IMR-90 (cell line): ENCODE measurements around the gene TMC8. TPM values are rescaled to one million over a fixed set of nuclear protein-coding genes. Genes with fewer than 3 reads are reported as not detected.

Source experiments
- ATAC-seq: fragments of 200-7000 bp; cut with Tn5 transposase; 2 replicates; pipeline ENCODE4 v1.9.1; 2020; ENCODE audit warnings: low read depth, mild to moderate bottlenecking, moderate library complexity
- BruUV-seq: library from RNA; stranded (reverse); fragments of 400-500 nt; replicated peaks from 2 replicates; lab custom pipeline; 2021; lab: Mats Ljungman, UMichigan
- CTCF ChIA-PET: fragments of 300-600 bp; formaldehyde crosslinking; extraction: SDS; loops from one replicate; lab custom pipeline; 2021; ENCODE audit warnings: antibody characterized with exemption; lab: Yijun Ruan, JAX
- POLR2A ChIA-PET: fragments of 300-600 bp; sonication (Branson Sonifier 250); formaldehyde crosslinking; loops from one replicate; lab custom pipeline; 2022; ENCODE audit warnings: antibody characterized with exemption; ENCODE audit not compliant: unreplicated experiment; lab: Charles Lee
- DNase-seq: peaks from one replicate; pipeline ENCODE4 v3.0.0; 2013
- H2AFZ ChIP-seq: replicated peaks from 2 replicates; pipeline ENCODE3; 2013; ENCODE audit warnings: low read length, mild to moderate bottlenecking; ENCODE audit not compliant: poor library complexity
- H2AK5ac ChIP-seq: 2 replicates; pipeline ENCODE4 v1.6.1; 2013; ENCODE audit warnings: low read depth, low read length, inconsistent platforms
- H2AK9ac ChIP-seq: replicated peaks from 2 replicates; pipeline ENCODE3; 2013; ENCODE audit warnings: mild to moderate bottlenecking, low read depth, low read length, moderate library complexity; ENCODE audit not compliant: poor library complexity
- H2BK120ac ChIP-seq: 2 replicates; pipeline ENCODE4 v1.6.1; 2013; ENCODE audit warnings: low read depth, low read length, inconsistent platforms
- H2BK15ac ChIP-seq: 3 replicates; pipeline ENCODE4 v1.6.1; 2013; ENCODE audit warnings: low read depth, low read length, inconsistent platforms
- H2BK20ac ChIP-seq: 2 replicates; pipeline ENCODE4 v1.6.1; 2013; ENCODE audit warnings: low read depth, mild to moderate bottlenecking, inconsistent platforms, low read length, moderate library complexity
- H2BK5ac ChIP-seq: 2 replicates; pipeline ENCODE4 v1.6.1; 2013; ENCODE audit warnings: mild to moderate bottlenecking, low read depth, low read length, inconsistent platforms; ENCODE audit not compliant: poor library complexity, severe bottlenecking
- H3K14ac ChIP-seq: replicated peaks from 2 replicates; pipeline ENCODE4 v1.6.1; 2013; ENCODE audit warnings: low read depth, low read length, inconsistent platforms
- H3K18ac ChIP-seq: 2 replicates; pipeline ENCODE4 v1.6.1; 2013; ENCODE audit warnings: low read depth, low read length, control low read depth
- H3K23ac ChIP-seq: 2 replicates; pipeline ENCODE4 v1.6.1; 2013; ENCODE audit warnings: low read depth, low read length, inconsistent platforms
- H3K27ac ChIP-seq: 2 replicates; pipeline ENCODE4 v1.5.1; 2013; ENCODE audit warnings: mild to moderate bottlenecking, control low read depth, low read length; ENCODE audit not compliant: insufficient read depth
- H3K27me3 ChIP-seq: 2 replicates; pipeline ENCODE4 v1.6.1; 2013; ENCODE audit warnings: low read length; ENCODE audit not compliant: control insufficient read depth, insufficient read depth
- H3K36me3 ChIP-seq: 2 replicates; pipeline ENCODE4 v1.6.1; 2013; ENCODE audit warnings: low read length, mixed read lengths; ENCODE audit not compliant: control insufficient read depth, insufficient read depth
- H3K4ac ChIP-seq: 2 replicates; pipeline ENCODE4 v1.6.1; 2013; ENCODE audit warnings: low read depth, low read length, inconsistent platforms
- H3K4me1 ChIP-seq: 2 replicates; pipeline ENCODE4 v1.6.1; 2013; ENCODE audit warnings: low read length, mixed read lengths; ENCODE audit not compliant: control insufficient read depth, insufficient read depth
- H3K4me2 ChIP-seq: 2 replicates; pipeline ENCODE4 v1.6.1; 2013; ENCODE audit warnings: low read depth, mild to moderate bottlenecking, control low read depth, low read length, moderate library complexity
- H3K4me3 ChIP-seq: 2 replicates; pipeline ENCODE4 v1.5.1; 2013; ENCODE audit warnings: low read depth, mild to moderate bottlenecking, control low read depth, low read length, moderate library complexity; ENCODE audit not compliant: insufficient read depth
- H3K56ac ChIP-seq: 2 replicates; pipeline ENCODE4 v1.6.1; 2013; ENCODE audit warnings: low read length, inconsistent platforms; ENCODE audit not compliant: insufficient read depth; ENCODE audit errors: extremely low read depth
- H3K79me1 ChIP-seq, 2 experiments: 2 replicates each; pipeline ENCODE4 v1.6.1; 2013; ENCODE audit warnings: low read length in 2 of 2, inconsistent platforms in 1 of 2, low read depth in 1 of 2
- H3K9ac ChIP-seq: 2 replicates; pipeline ENCODE4 v1.6.1; 2013; ENCODE audit warnings: low read depth, low read length, control low read depth
- H3K9me1 ChIP-seq: 2 replicates; pipeline ENCODE4 v1.6.1; 2013; ENCODE audit warnings: low read length, inconsistent platforms; ENCODE audit not compliant: insufficient read depth
- H3K9me3 ChIP-seq: 2 replicates; pipeline ENCODE4 v1.6.1; 2013; ENCODE audit warnings: low read length; ENCODE audit not compliant: control insufficient read depth, insufficient read depth
- H4K20me1 ChIP-seq: 2 replicates; pipeline ENCODE4 v1.6.1; 2013; ENCODE audit warnings: low read length, inconsistent platforms; ENCODE audit not compliant: insufficient read depth
- H4K5ac ChIP-seq: 2 replicates; pipeline ENCODE4 v1.6.1; 2013; ENCODE audit warnings: mild to moderate bottlenecking, low read depth, low read length, control low read depth
- H4K8ac ChIP-seq, 2 experiments: 2 replicates each; pipeline ENCODE4 v1.6.1; 2013; ENCODE audit warnings: low read depth in 2 of 2, low read length in 2 of 2, control low read depth in 1 of 2, inconsistent platforms in 1 of 2
- H4K91ac ChIP-seq: 2 replicates; pipeline ENCODE4 v1.6.1; 2013; ENCODE audit warnings: low read depth, low read length, inconsistent platforms; ENCODE audit not compliant: insufficient read depth
- BHLHE40 ChIP-seq: fragments of 150-350 bp; IDR thresholded peaks from 2 replicates; pipeline ENCODE4 v1.6.1; 2016; ENCODE audit warnings: mild to moderate bottlenecking, low read depth, low read length
- CEBPB ChIP-seq: IDR thresholded peaks from 2 replicates; pipeline ENCODE4 v1.6.1; 2012; ENCODE audit warnings: low read depth, low read length, improper control_type of control experiment
- CHD1 ChIP-seq: IDR thresholded peaks from 2 replicates; pipeline ENCODE4 v1.6.1; 2012; ENCODE audit warnings: low read depth, low read length, improper control_type of control experiment
- CTCF ChIP-seq: conservative IDR thresholded peaks from 2 replicates; pipeline ENCODE4 v1.5.1; 2012; ENCODE audit warnings: mild to moderate bottlenecking, low read depth, low read length, improper control_type of control experiment
- ELK1 ChIP-seq: fragments of 150-350 bp; IDR thresholded peaks from 2 replicates; pipeline ENCODE4 v1.6.1; 2016; ENCODE audit warnings: low read depth, mild to moderate bottlenecking, low read length, moderate library complexity, borderline replicate concordance
- FOS ChIP-seq: fragments of 150-350 bp; IDR thresholded peaks from 2 replicates; pipeline ENCODE4 v1.6.1; 2016; ENCODE audit warnings: low read depth, low read length
- MAFK ChIP-seq: IDR thresholded peaks from 2 replicates; pipeline ENCODE4 v1.6.1; 2012; ENCODE audit warnings: low read depth, low read length, improper control_type of control experiment
- MAZ ChIP-seq: IDR thresholded peaks from 2 replicates; pipeline ENCODE4 v1.6.1; 2012; ENCODE audit warnings: low read depth, mild to moderate bottlenecking, low read length, improper control_type of control experiment, moderate library complexity, borderline replicate concordance
- MXI1 ChIP-seq: IDR thresholded peaks from 2 replicates; pipeline ENCODE4 v1.6.1; 2012; ENCODE audit warnings: low read depth, mild to moderate bottlenecking, low read length, moderate library complexity, borderline replicate concordance
- NFE2L2 ChIP-seq: fragments of 150-350 bp; IDR thresholded peaks from 2 replicates; pipeline ENCODE4 v1.6.1; 2016; ENCODE audit warnings: low read depth, mild to moderate bottlenecking, low read length
- POLR2A ChIP-seq: IDR thresholded peaks from 2 replicates; pipeline ENCODE4 v1.6.1; 2012; ENCODE audit warnings: mild to moderate bottlenecking, low read depth, low read length
- RAD21 ChIP-seq: IDR thresholded peaks from 2 replicates; pipeline ENCODE4 v1.6.1; 2012; ENCODE audit warnings: low read length, improper control_type of control experiment
- RCOR1 ChIP-seq: IDR thresholded peaks from 2 replicates; pipeline ENCODE4 v1.6.1; 2012; ENCODE audit warnings: mild to moderate bottlenecking, low read length, improper control_type of control experiment; ENCODE audit not compliant: insufficient replicate concordance
- RFX5 ChIP-seq: IDR thresholded peaks from 2 replicates; pipeline ENCODE4 v1.8.0; 2012; ENCODE audit warnings: low read depth, mild to moderate bottlenecking, low read length, moderate library complexity
- SMC3 ChIP-seq: fragments of 150-350 bp; IDR thresholded peaks from 2 replicates; pipeline ENCODE4 v1.6.1; 2016; ENCODE audit warnings: low read depth, mild to moderate bottlenecking, antibody characterized with exemption, low read length, moderate library complexity
- USF2 ChIP-seq: fragments of 150-350 bp; IDR thresholded peaks from 2 replicates; pipeline ENCODE4 v1.6.1; 2017; ENCODE audit warnings: mild to moderate bottlenecking, antibody characterized with exemption, low read length, low read depth
- WGBS, 2 experiments: methylation state at CpG; one replicate each; pipeline versions ENCODE4 v1.1.5 to v1.1.7; 2013; ENCODE audit warnings: missing lambda C conversion rate in 2 of 2; ENCODE audit not compliant: insufficient read length in 1 of 2; ENCODE audit errors: extremely low coverage in 2 of 2; 5-methylcytosine and 5-hydroxymethylcytosine counted together
- dilution Hi-C: fragments of 300-500 bp; cut with HindIII; formaldehyde crosslinking; loops from one replicate; pipeline ENCODE4 v1.14.3; 2018; ENCODE audit warnings: low sequenced_read_pairs; ENCODE audit not compliant: unreplicated experiment
- in situ Hi-C: fragments of 300-500 bp; cut with MboI; formaldehyde crosslinking; loops from 3 replicates; pipeline ENCODE4 v1.14.3; 2019; ENCODE audit warnings: low sequenced_read_pairs, inconsistent platforms, mixed read lengths
- intact Hi-C: fragments of 100-400 bp; cut with micrococcal nuclease; formaldehyde crosslinking; loops from 2 replicates; pipeline ENCODE4 v1.10.0; 2022
- polyA plus RNA-seq, 3 experiments: library from polyadenylated mRNA; depleted of rRNA; stranded (reverse); fragments of >200 nt; gene quantifications; 2 replicates each; pipeline ENCODE4 v1.2.3, GENCODE V29; 2012; ENCODE audit warnings: low replicate concordance in 1 of 3
- total RNA-seq: library from RNA; depleted of rRNA; stranded (reverse); fragments of >200 nt; gene quantifications from 2 replicates; pipeline ENCODE4 v1.2.3, GENCODE V29; 2012

TMC8 gene
- total and polyA plus RNA-seq, 2 of the 4 experiments (the other 2 are of a cell fraction) = not detected

DNA sequence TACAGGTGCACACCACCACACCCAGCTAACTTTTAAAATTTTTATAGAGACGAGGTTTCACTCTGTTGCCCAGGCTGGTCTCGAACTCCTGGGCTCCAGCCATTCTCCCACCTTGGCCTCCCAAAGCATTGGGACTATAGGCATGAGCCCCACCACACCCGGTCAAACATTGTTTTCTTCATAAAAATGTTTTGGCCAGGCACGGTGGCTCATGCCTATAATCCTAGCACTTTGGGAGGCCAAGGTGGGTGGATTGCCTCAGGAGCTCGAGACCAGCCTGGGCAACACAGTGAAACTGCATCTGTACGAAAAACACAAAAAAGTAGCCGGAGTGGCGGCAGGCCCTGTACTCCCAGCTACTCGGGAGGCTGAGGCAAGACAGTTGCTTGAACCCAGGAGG is 14.2 kb upstream of the TMC8 start:
- POLR2A ChIA-PET = no interaction called here

More for the DNA sequence above, 14.2 kb upstream of the TMC8 start:
- H3K27me3 ChIP-seq = peaks cover 12% of the 10 kb centered on the region; the same call in 1 of the 2 replicates
- H2AK9ac ChIP-seq = no peak overlapping the region
- ATAC-seq = no peak
- no peak overlapping the region for H3K18ac ChIP-seq
- H3K14ac ChIP-seq = no peak overlapping the region
- H3K9ac ChIP-seq = no peak overlapping the region
- in situ Hi-C loops (loop anchor here (10.0 kb wide), 2 partner anchors 128 to 308 kb away; no protein-coding TSS in a partner anchor), intact Hi-C loops (no loop called here), dilution Hi-C loops (no loop called here)
- no peaks in the 10 kb centered on the region; the same call in 1 of the 2 replicates for H4K20me1 ChIP-seq
- CTCF ChIA-PET = no interaction called here
- no peaks in the 10 kb centered on the region for H3K4me1 ChIP-seq
- H3K4me2 ChIP-seq = no peak overlapping the region
- 92% methylated on average over 5 of the region's 9 CpGs; no CpG with 5 or more reads in 1 of the 2 experiments for WGBS, 2 experiments
- H3K27ac ChIP-seq = no peak overlapping the region
- H2BK120ac ChIP-seq = no peak overlapping the region
- no peak overlapping the region for H4K91ac ChIP-seq
- no peak overlapping the region for H2AFZ ChIP-seq
- H4K5ac ChIP-seq = no peak overlapping the region
- H3K9me1 ChIP-seq = no peaks in the 10 kb centered on the region
- H3K4me3 ChIP-seq = no peak overlapping the region
- no TSS peak for BruUV-seq
- no peaks in the 10 kb centered on the region for H3K36me3 ChIP-seq
- no peak overlapping the region for H2BK5ac ChIP-seq
- TF ChIP-seq CTCF (no peak), MAFK (no peak), FOS (no peak), RAD21 (no peak), RCOR1 (no peak), CHD1 (no peak), POLR2A (no peak), ELK1 (no peak), NFE2L2 (no peak), USF2 (no peak), SMC3 (no peak), MXI1 (no peak), BHLHE40 (no peak), MAZ (no peak), CEBPB (no peak), RFX5 (no peak)
- H3K56ac ChIP-seq = no peak overlapping the region
- H3K4ac ChIP-seq = no peak overlapping the region
- H3K9me3 ChIP-seq = no peaks in the 10 kb centered on the region
- H2BK20ac ChIP-seq = no peak overlapping the region
- no peak overlapping the region for H2BK15ac ChIP-seq
- H2AK5ac ChIP-seq = no peak overlapping the region
- no peak overlapping the region for H3K23ac ChIP-seq
- H3K79me1 ChIP-seq = no peaks in the 10 kb centered on the region
- no peak overlapping the region for H4K8ac ChIP-seq
- no peak for DNase-seq
